Activated CD8-positive, alpha-beta memory T cell treated with anti-CD3 and anti-CD28 coated beads, Interleukin-2, amount 10 ng/mL, durations not matched to agents 7 days and 5 days (primary cell): ENCODE data around the gene MMP15. TPM values are rescaled to one million over a fixed set of nuclear protein-coding genes. Genes with fewer than 3 reads are reported as not detected.
"Not testable (repeated sequence)": the region's sequence is repeated elsewhere in the genome, so short reads cannot be mapped to it uniquely, and the experiment has no call there.

Experiments
- ATAC-seq: fragments of 150-1000 bp; cut with Tn5 transposase; one replicate; pipeline ENCODE4 v1.10.0; 2021; ENCODE audit warnings: moderate library complexity
- CTCF ChIA-PET: fragments of 350-600 bp; sonication (Branson Sonifier 250); formaldehyde crosslinking; loops from one replicate; lab custom pipeline; 2021; ENCODE audit warnings: antibody characterized with exemption; lab: Charles Lee
- DNase-seq: peaks from one replicate; pipeline ENCODE4 v3.0.0-alpha.2; 2020
- H3K27ac Mint-ChIP-seq: one replicate; pipeline ENCODE4 v1.8.0; 2021; ENCODE audit warnings: mild to moderate bottlenecking, mixed read lengths
- H3K27me3 Mint-ChIP-seq: one replicate; pipeline ENCODE4 v1.8.0; 2021; ENCODE audit warnings: mixed read lengths
- H3K36me3 Mint-ChIP-seq: one replicate; pipeline ENCODE4 v1.8.0; 2021; ENCODE audit warnings: mild to moderate bottlenecking, mixed read lengths
- H3K4me1 Mint-ChIP-seq: one replicate; pipeline ENCODE4 v1.8.0; 2021; ENCODE audit warnings: mixed read lengths
- H3K4me3 Mint-ChIP-seq: one replicate; pipeline ENCODE4 v1.8.0; 2021; ENCODE audit warnings: mild to moderate bottlenecking, moderate library complexity, mixed read lengths
- H3K9me3 Mint-ChIP-seq: one replicate; pipeline ENCODE4 v1.8.0; 2022; ENCODE audit warnings: low read depth, mixed read lengths
- total RNA-seq, 2 experiments: library from RNA; stranded (reverse); gene quantifications; one replicate each; pipeline ENCODE4 v1.2.3, GENCODE V29; 2021

MMP15 gene
- total RNA-seq, 2 experiments from 2014 or later, result 0.75 to 1.1 TPM

GRCh38 chr16:58086381-58087208, 61.0 kb downstream of the MMP15 start:
- Mint-ChIP-seq H3K27ac (no peak overlapping the region), H3K4me1 (no peaks in the 10 kb centered on the region), H3K4me3 (no peak overlapping the region), H3K9me3 (no peaks in the 10 kb centered on the region), H3K27me3 (no peaks in the 10 kb centered on the region), H3K36me3 (no peaks in the 10 kb centered on the region)
- no peak for ATAC-seq
- no peak for DNase-seq
- CTCF ChIA-PET, result no interaction called here

GRCh38 chr16:58087209-58087913, 61.8 kb downstream of the MMP15 start:
- Mint-ChIP-seq H3K9me3 (no peaks in the 10 kb centered on the region), H3K4me3 (no peak overlapping the region), H3K4me1 (no peaks in the 10 kb centered on the region), H3K27me3 (peaks cover 6% of the 10 kb centered on the region), H3K36me3 (no peaks in the 10 kb centered on the region), H3K27ac (no peak overlapping the region)
- ATAC-seq (no peak), DNase-seq (no peak)
- CTCF ChIA-PET, result no interaction called here

GRCh38 chr16:58088091-58088490, 62.5 kb downstream of the MMP15 start:
- DNase-seq (no peak), ATAC-seq (no peak)
- Mint-ChIP-seq H3K36me3 (no peaks in the 10 kb centered on the region), H3K4me3 (no peak overlapping the region), H3K27ac (no peak overlapping the region), H3K9me3 (no peaks in the 10 kb centered on the region), H3K4me1 (no peaks in the 10 kb centered on the region), H3K27me3 (peaks cover 11% of the 10 kb centered on the region)
- CTCF ChIA-PET, result interaction anchor here (1.2 kb wide), 1 partner anchor 9 kb away, joined by 6 read pairs; no protein-coding TSS in a partner anchor

- H3K36me3 Mint-ChIP-seq, CTCF ChIA-PET, H3K4me3 Mint-ChIP-seq, ATAC-seq, DNase-seq, H3K27ac Mint-ChIP-seq, H3K4me1 Mint-ChIP-seq, H3K9me3 Mint-ChIP-seq: not testable (repeated sequence)
- H3K27me3 Mint-ChIP-seq, result peaks cover 11% of the 10 kb centered on the region
These were observed 64.8 kb downstream of the MMP15 start for GRCh38 chr16:58090396-58090795.

DNA sequence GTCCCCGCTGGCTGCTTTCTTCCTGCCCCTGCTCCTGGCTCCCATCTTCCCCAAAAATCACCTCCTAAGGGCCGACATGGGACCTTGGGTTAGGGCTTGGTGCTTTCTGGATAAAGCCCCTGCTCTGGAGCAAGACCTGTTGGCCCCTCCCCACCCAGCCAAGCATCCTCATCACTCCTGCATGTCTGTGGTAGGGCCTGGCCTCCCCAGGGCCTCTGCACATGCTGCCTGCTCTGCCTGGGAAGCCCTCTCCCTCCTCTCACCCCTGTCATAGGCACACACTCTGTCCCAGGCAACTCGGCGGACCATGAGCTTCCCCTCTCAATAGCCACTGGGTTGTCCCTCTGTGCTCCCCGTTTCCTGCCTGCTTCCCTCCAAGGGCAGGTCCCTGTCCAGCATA, 68.5 kb downstream of the MMP15 start:
- peaks cover 14% of the 10 kb centered on the region for H3K4me1 Mint-ChIP-seq
- H3K36me3 Mint-ChIP-seq, result no peaks in the 10 kb centered on the region
- DNase-seq, result no peak
- peaks cover 11% of the 10 kb centered on the region for H3K27me3 Mint-ChIP-seq
- CTCF ChIA-PET, result no interaction called here
- no peak overlapping the region for H3K27ac Mint-ChIP-seq
- ATAC-seq, result no peak
- no peak overlapping the region for H3K4me3 Mint-ChIP-seq
- no peaks in the 10 kb centered on the region for H3K9me3 Mint-ChIP-seq

DNA sequence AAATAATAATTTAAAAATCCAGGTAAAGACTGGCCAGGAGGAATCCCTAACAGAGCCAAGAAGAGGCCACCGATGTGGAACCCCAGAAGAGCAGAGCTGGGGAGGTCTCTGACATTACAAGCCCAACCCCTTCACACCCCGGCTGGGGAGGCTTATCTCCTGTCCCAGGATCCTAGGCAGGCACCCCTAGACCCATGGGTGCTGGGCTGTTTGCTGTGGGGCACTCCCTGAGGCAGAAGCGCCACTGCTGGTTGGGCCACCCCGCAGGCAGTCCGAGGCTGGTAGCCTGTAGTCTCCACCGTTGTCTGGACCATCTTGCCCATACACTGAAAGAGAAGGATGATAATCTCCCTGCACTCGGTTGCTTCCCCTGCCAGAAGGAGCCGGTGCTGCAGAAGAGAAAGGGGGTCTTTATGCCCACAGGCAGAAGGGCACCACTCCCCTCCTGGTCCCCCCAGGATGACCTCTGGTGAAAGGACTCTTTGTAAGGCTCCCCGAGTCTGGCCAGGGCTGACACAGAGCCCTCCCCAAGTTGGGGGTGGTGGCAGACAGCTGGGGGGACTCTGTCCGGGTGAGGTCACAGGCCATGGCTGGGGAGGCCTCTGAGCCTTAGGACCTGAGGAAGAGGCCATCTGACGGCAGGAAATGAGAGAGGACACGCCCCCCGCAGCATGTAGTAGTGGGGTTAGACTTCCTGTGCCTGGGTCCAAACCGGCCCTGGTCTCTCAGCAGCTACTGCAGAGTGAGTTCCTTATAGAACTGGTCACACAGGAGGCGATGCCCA, 69.4 kb downstream of the MMP15 start:
- DNase-seq, result peak; percentile 61
- H3K27ac Mint-ChIP-seq, result peak overlapping the region; percentile 62
- no peaks in the 10 kb centered on the region for H3K36me3 Mint-ChIP-seq
- CTCF ChIA-PET, result interaction anchor here (2.5 kb wide), 1 partner anchor 67 kb away, joined by 6 read pairs; no protein-coding TSS in a partner anchor
- peaks cover 14% of the 10 kb centered on the region for H3K4me1 Mint-ChIP-seq
- peaks cover 11% of the 10 kb centered on the region for H3K27me3 Mint-ChIP-seq
- no peak overlapping the region for H3K4me3 Mint-ChIP-seq
- ATAC-seq, result peak; percentile 61
- H3K9me3 Mint-ChIP-seq, result no peaks in the 10 kb centered on the region

DNA sequence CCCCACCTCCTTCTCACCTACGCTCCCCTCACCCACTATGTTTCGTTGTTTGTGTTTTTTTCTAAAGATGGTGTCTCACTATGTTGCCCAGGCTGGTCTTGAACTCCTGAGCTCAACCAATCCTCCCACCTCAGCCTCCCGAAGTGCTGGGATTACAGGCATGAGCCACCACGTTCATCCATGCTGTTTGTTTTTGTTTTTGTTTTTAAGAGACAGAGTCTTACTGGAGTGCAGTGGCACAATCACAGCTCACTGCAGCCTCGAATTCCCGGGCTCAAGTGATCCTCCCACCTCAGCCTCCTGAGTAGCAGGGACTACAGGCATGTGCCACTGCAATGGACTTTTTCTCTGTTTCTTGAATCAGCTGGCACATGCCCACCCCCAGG, 70.0 kb downstream of the MMP15 start:
- not testable (repeated sequence) for H3K9me3 Mint-ChIP-seq, ATAC-seq, H3K4me3 Mint-ChIP-seq, H3K36me3 Mint-ChIP-seq, DNase-seq, H3K27ac Mint-ChIP-seq
- Mint-ChIP-seq H3K27me3 (peaks cover 11% of the 10 kb centered on the region), H3K4me1 (peaks cover 18% of the 10 kb centered on the region)
- CTCF ChIA-PET, result interaction anchor here (2.5 kb wide), 1 partner anchor 67 kb away, joined by 6 read pairs; no protein-coding TSS in a partner anchor

- Mint-ChIP-seq H3K36me3 (no peaks in the 10 kb centered on the region), H3K27me3 (peaks cover 11% of the 10 kb centered on the region), H3K27ac (no peak overlapping the region), H3K9me3 (no peaks in the 10 kb centered on the region), H3K4me1 (peaks cover 19% of the 10 kb centered on the region), H3K4me3 (no peak overlapping the region)
- DNase-seq, result no peak
- CTCF ChIA-PET, result interaction anchor here (0.7 to 2.5 kb wide), 6 partner anchors 8 to 76 kb away, joined by 3 to 12 read pairs (median 5); no protein-coding TSS in a partner anchor
- no peak for ATAC-seq
These were observed 70.7 kb downstream of the MMP15 start for GRCh38 chr16:58096249-58096648.

Other genes starting within 250 kb of the MMP15 start
- gene KIFC3, start 223.3 kb upstream of the MMP15 start, total RNA-seq, result under 1 TPM in 1 of 2 experiments, not detected in 1; 0.47 TPM
- gene CNGB1, start 54.6 kb upstream of the MMP15 start, total RNA-seq, result not detected
- gene ZNF319, start 25.1 kb upstream of the MMP15 start, total RNA-seq, result 10 to 100 TPM; 14.6 to 16.8 TPM
- gene USB1, start 24.3 kb upstream of the MMP15 start, total RNA-seq, result 10 to 100 TPM; 62.2 to 68.0 TPM
- gene CFAP20, start 103.6 kb downstream of the MMP15 start, total RNA-seq, result 10 to 100 TPM; 35.1 to 40.2 TPM
- 10 to 100 TPM; 57.8 to 72.5 TPM for gene CSNK2A2, start 172.4 kb downstream of the MMP15 start, total RNA-seq